ENCODE results near the gene UBL3.
A peak's percentile ranks its signal among the peaks of the same experiment; 100 is the strongest.

The UBL3 gene

GRCh38 chr13:29855009-29855408 is 4.6 kb upstream of the UBL3 start:
- H3K36me3 ChIP-seq (ENCODE audit: control insufficient read depth, insufficient read depth, low read length), result no peaks in the 10 kb centered on the region
- no peak overlapping the region for H3K4me3 ChIP-seq (ENCODE audit: low read length)
- no peaks in the 10 kb centered on the region for H3K27me3 ChIP-seq (ENCODE audit: control insufficient read depth, insufficient read depth, low read length)
- no peak overlapping the region for H3K9ac ChIP-seq (ENCODE audit: low read length)
- no peaks in the 10 kb centered on the region for H3K9me3 ChIP-seq (ENCODE audit: control insufficient read depth, low read length)
- H3K4me1 ChIP-seq (ENCODE audit: control insufficient read depth, insufficient read depth, low read length), result peaks cover 20% of the 10 kb centered on the region

GRCh38 chr13:29853131-29853530 is 2.7 kb upstream of the UBL3 start:
- H3K4me3 ChIP-seq (ENCODE audit: low read length), result no peak overlapping the region
- peaks cover 20% of the 10 kb centered on the region for H3K4me1 ChIP-seq (ENCODE audit: control insufficient read depth, insufficient read depth, low read length)
- no peaks in the 10 kb centered on the region for H3K9me3 ChIP-seq (ENCODE audit: control insufficient read depth, low read length)
- H3K27me3 ChIP-seq (ENCODE audit: control insufficient read depth, insufficient read depth, low read length), result no peaks in the 10 kb centered on the region
- no peak overlapping the region for H3K9ac ChIP-seq (ENCODE audit: low read length)
- H3K36me3 ChIP-seq (ENCODE audit: control insufficient read depth, insufficient read depth, low read length), result no peaks in the 10 kb centered on the region

GRCh38 chr13:29852472-29853054 is 2.1 kb upstream of the UBL3 start:
- peaks cover 20% of the 10 kb centered on the region for H3K4me1 ChIP-seq (ENCODE audit: control insufficient read depth, insufficient read depth, low read length)
- H3K9ac ChIP-seq (ENCODE audit: low read length), result no peak overlapping the region
- no peaks in the 10 kb centered on the region for H3K27me3 ChIP-seq (ENCODE audit: control insufficient read depth, insufficient read depth, low read length)
- no peaks in the 10 kb centered on the region for H3K9me3 ChIP-seq (ENCODE audit: control insufficient read depth, low read length)
- H3K4me3 ChIP-seq (ENCODE audit: low read length), result no peak overlapping the region
- no peaks in the 10 kb centered on the region for H3K36me3 ChIP-seq (ENCODE audit: control insufficient read depth, insufficient read depth, low read length)

- Histone ChIP-seq H3K4me1 (ENCODE audit: control insufficient read depth, insufficient read depth, low read length) (peaks cover 6% of the 10 kb centered on the region), H3K9me3 (ENCODE audit: control insufficient read depth, low read length) (no peaks in the 10 kb centered on the region), H3K27me3 (ENCODE audit: control insufficient read depth, insufficient read depth, low read length) (no peaks in the 10 kb centered on the region), H3K4me3 (ENCODE audit: low read length) (peak overlapping the region; percentile 52), H3K36me3 (ENCODE audit: control insufficient read depth, insufficient read depth, low read length) (no peaks in the 10 kb centered on the region), H3K9ac (ENCODE audit: low read length) (peak overlapping the region; percentile 88)
Measured at GRCh38 chr13:29849731-29850212, 645 bp downstream of the UBL3 start.

- Histone ChIP-seq H3K4me1 (ENCODE audit: control insufficient read depth, insufficient read depth, low read length) (peaks cover 6% of the 10 kb centered on the region), H3K9ac (ENCODE audit: low read length) (peak overlapping the region; percentile 88), H3K4me3 (ENCODE audit: low read length) (peak overlapping the region; percentile 52), H3K36me3 (ENCODE audit: control insufficient read depth, insufficient read depth, low read length) (no peaks in the 10 kb centered on the region), H3K9me3 (ENCODE audit: control insufficient read depth, low read length) (no peaks in the 10 kb centered on the region), H3K27me3 (ENCODE audit: control insufficient read depth, insufficient read depth, low read length) (no peaks in the 10 kb centered on the region)
Measured at GRCh38 chr13:29849071-29849631, 1.3 kb downstream of the UBL3 start.

GRCh38 chr13:29847501-29847983 is 2.9 kb downstream of the UBL3 start:
- Histone ChIP-seq H3K4me1 (ENCODE audit: control insufficient read depth, insufficient read depth, low read length) (peaks cover 9% of the 10 kb centered on the region), H3K9ac (ENCODE audit: low read length) (peak overlapping the region; percentile 91), H3K27me3 (ENCODE audit: control insufficient read depth, insufficient read depth, low read length) (no peaks in the 10 kb centered on the region), H3K4me3 (ENCODE audit: low read length) (peak overlapping the region; percentile 61), H3K9me3 (ENCODE audit: control insufficient read depth, low read length) (no peaks in the 10 kb centered on the region), H3K36me3 (ENCODE audit: control insufficient read depth, insufficient read depth, low read length) (no peaks in the 10 kb centered on the region)

GRCh38 chr13:29846475-29847256 is 3.8 kb downstream of the UBL3 start:
- Histone ChIP-seq H3K9me3 (ENCODE audit: control insufficient read depth, low read length) (no peaks in the 10 kb centered on the region), H3K27me3 (ENCODE audit: control insufficient read depth, insufficient read depth, low read length) (no peaks in the 10 kb centered on the region), H3K4me3 (ENCODE audit: low read length) (peak overlapping the region; percentile 61), H3K36me3 (ENCODE audit: control insufficient read depth, insufficient read depth, low read length) (no peaks in the 10 kb centered on the region), H3K4me1 (ENCODE audit: control insufficient read depth, insufficient read depth, low read length) (peaks cover 15% of the 10 kb centered on the region), H3K9ac (ENCODE audit: low read length) (peak overlapping the region; percentile 91)

- Histone ChIP-seq H3K4me3 (ENCODE audit: low read length) (no peak overlapping the region), H3K9me3 (ENCODE audit: control insufficient read depth, low read length) (no peaks in the 10 kb centered on the region), H3K4me1 (ENCODE audit: control insufficient read depth, insufficient read depth, low read length) (peaks cover 12% of the 10 kb centered on the region), H3K36me3 (ENCODE audit: control insufficient read depth, insufficient read depth, low read length) (no peaks in the 10 kb centered on the region), H3K27me3 (ENCODE audit: control insufficient read depth, insufficient read depth, low read length) (no peaks in the 10 kb centered on the region), H3K9ac (ENCODE audit: low read length) (peak overlapping the region; percentile 91)
Measured at GRCh38 chr13:29845440-29846056, 4.9 kb downstream of the UBL3 start.

- H3K36me3 ChIP-seq (ENCODE audit: control insufficient read depth, insufficient read depth, low read length), result no peaks in the 10 kb centered on the region
- H3K9ac ChIP-seq (ENCODE audit: low read length), result no peak overlapping the region
- peaks cover 12% of the 10 kb centered on the region for H3K4me1 ChIP-seq (ENCODE audit: control insufficient read depth, insufficient read depth, low read length)
- no peaks in the 10 kb centered on the region for H3K9me3 ChIP-seq (ENCODE audit: control insufficient read depth, low read length)
- H3K27me3 ChIP-seq (ENCODE audit: control insufficient read depth, insufficient read depth, low read length), result no peaks in the 10 kb centered on the region
- no peak overlapping the region for H3K4me3 ChIP-seq (ENCODE audit: low read length)
Measured at GRCh38 chr13:29844441-29844840, 6.0 kb downstream of the UBL3 start.

- no peaks in the 10 kb centered on the region for H3K36me3 ChIP-seq (ENCODE audit: control insufficient read depth, insufficient read depth, low read length)
- H3K9ac ChIP-seq (ENCODE audit: low read length), result no peak overlapping the region
- H3K4me3 ChIP-seq (ENCODE audit: low read length), result no peak overlapping the region
- H3K27me3 ChIP-seq (ENCODE audit: control insufficient read depth, insufficient read depth, low read length), result no peaks in the 10 kb centered on the region
- no peaks in the 10 kb centered on the region for H3K9me3 ChIP-seq (ENCODE audit: control insufficient read depth, low read length)
- H3K4me1 ChIP-seq (ENCODE audit: control insufficient read depth, insufficient read depth, low read length), result peaks cover 12% of the 10 kb centered on the region
Measured at GRCh38 chr13:29840585-29840984, 9.8 kb downstream of the UBL3 start.

GRCh38 chr13:29835280-29836061 is 14.9 kb downstream of the UBL3 start:
- H3K4me1 ChIP-seq (ENCODE audit: control insufficient read depth, insufficient read depth, low read length), result peaks cover 14% of the 10 kb centered on the region
- no peaks in the 10 kb centered on the region for H3K27me3 ChIP-seq (ENCODE audit: control insufficient read depth, insufficient read depth, low read length)
- no peaks in the 10 kb centered on the region for H3K9me3 ChIP-seq (ENCODE audit: control insufficient read depth, low read length)
- no peak overlapping the region for H3K9ac ChIP-seq (ENCODE audit: low read length)
- H3K36me3 ChIP-seq (ENCODE audit: control insufficient read depth, insufficient read depth, low read length), result no peaks in the 10 kb centered on the region
- H3K4me3 ChIP-seq (ENCODE audit: low read length), result no peak overlapping the region

Measured in mucosa of stomach (tissue), 1 donor.